Measurements from ENCODE around the gene FAM131C.
A peak's percentile ranks its signal among the peaks of the same experiment; 100 is the strongest.

Gene FAM131C

GRCh38 chr1:16088996-16089395, 15.5 kb upstream of the FAM131C start:
- no peak for TF ChIP-seq CTCF (IDR thresholded peaks at IDR 0.05)

- no peak for TF ChIP-seq CTCF (IDR thresholded peaks at IDR 0.05)
Measured at GRCh38 chr1:16088351-16088911, 15.0 kb upstream of the FAM131C start.

- no peak for TF ChIP-seq CTCF (IDR thresholded peaks at IDR 0.05)
Measured at GRCh38 chr1:16087733-16088132, 14.3 kb upstream of the FAM131C start.

- TF ChIP-seq CTCF (IDR thresholded peaks at IDR 0.05), result no peak
Measured at GRCh38 chr1:16085522-16085921, 12.1 kb upstream of the FAM131C start.

- TF ChIP-seq CTCF (IDR thresholded peaks at IDR 0.05), result no peak
Measured at GRCh38 chr1:16083486-16083885, 10.0 kb upstream of the FAM131C start.

- peak; percentile 68 for TF ChIP-seq CTCF (IDR thresholded peaks at IDR 0.05)
Measured at GRCh38 chr1:16082283-16083038, 9.0 kb upstream of the FAM131C start.

GRCh38 chr1:16081636-16082035, 8.2 kb upstream of the FAM131C start:
- no peak for TF ChIP-seq CTCF (IDR thresholded peaks at IDR 0.05)

All from LNCAP (cell line).